HCT116 (cell line): ENCODE data around the gene PCDHA5. TPM values are rescaled to one million over a fixed set of nuclear protein-coding genes. Genes with fewer than 3 reads are reported as not detected.
"Not testable (repeated sequence)": the region's sequence is repeated elsewhere in the genome, so short reads cannot be mapped to it uniquely, and the experiment has no call there.

Experiments used
- ATAC-seq: fragments of 200-7000 bp; cut with Tn5 transposase; 2 replicates; pipeline ENCODE4 v1.9.1; 2020; ENCODE audit warnings: mild to moderate bottlenecking, moderate library complexity
- BruUV-seq: library from RNA; stranded (reverse); fragments of 400-500 nt; replicated peaks from 2 replicates; lab custom pipeline; 2021; lab: Mats Ljungman, UMichigan
- CTCF ChIA-PET: fragments of 300-600 bp; sonication (Branson Sonifier 250); formaldehyde crosslinking; loops from one replicate; lab custom pipeline; 2021; ENCODE audit warnings: antibody characterized with exemption; lab: Charles Lee
- POLR2A ChIA-PET: fragments of 300-600, 350-600 bp; sonication (Branson Sonifier 250); formaldehyde crosslinking; loops from one replicate; lab custom pipeline; 2021; ENCODE audit warnings: antibody characterized with exemption; lab: Charles Lee
- RAD21 ChIA-PET, 2 experiments: fragments of 300-600 bp; sonication (Branson Sonifier 250); formaldehyde crosslinking; loops; one replicate each; lab custom pipeline; 2023; ENCODE audit warnings: low total read pairs in 2 of 2; ENCODE audit not compliant: uncharacterized antibody in 2 of 2, unreplicated experiment in 2 of 2, low non-redundant PET in 1 of 2; lab: Charles Lee
- DNase-seq: peaks from one replicate; pipeline ENCODE4 v3.0.0-alpha.2; 2010; ENCODE audit warnings: low read depth, low spot score
- H2AFZ ChIP-seq: fragments of 200-600 bp; shearing (Covaris generic), sonication (generic); 2 replicates; pipeline ENCODE4 v1.6.1; 2017; ENCODE audit warnings: low read depth, mixed run types, mixed read lengths, antibody characterized with exemption, low read length; ENCODE audit not compliant: poor library complexity, severe bottlenecking
- H3K27ac ChIP-seq: 2 replicates; pipeline ENCODE4 v1.5.1; 2012; ENCODE audit warnings: low read depth, low read length
- H3K27me3 ChIP-seq: fragments of 200-600 bp; sonication (generic); 2 replicates; pipeline ENCODE4 v1.6.1; 2016; ENCODE audit warnings: mixed run types, low read length, mixed read lengths; ENCODE audit not compliant: insufficient read depth
- H3K36me3 ChIP-seq, 2 experiments: fragments of 200-500 bp in 1 of 2; fragments of 200-600 bp in 1 of 2; sonication (Bioruptor generic) in 1 of 2; sonication (generic) in 1 of 2; 2 replicates each; pipeline versions ENCODE4 v1.5.1 to v1.6.1; 2014 to 2016; ENCODE audit warnings: low read length in 2 of 2, inconsistent platforms in 1 of 2, mixed read lengths in 1 of 2, mixed run types in 1 of 2; ENCODE audit not compliant: insufficient read depth in 2 of 2, control insufficient read depth in 1 of 2
- H3K4me1 ChIP-seq, 2 experiments: fragments of 200-600 bp in 1 of 2; sonication (generic) in 1 of 2; 2 replicates each; pipeline versions ENCODE4 v1.5.1 to v1.6.1; 2012 to 2017; ENCODE audit warnings: low read length in 2 of 2, inconsistent platforms in 1 of 2, mild to moderate bottlenecking in 1 of 2, mixed read lengths in 1 of 2, mixed run types in 1 of 2, moderate library complexity in 1 of 2; ENCODE audit not compliant: insufficient read depth in 2 of 2, control insufficient read depth in 1 of 2
- H3K4me2 ChIP-seq: fragments of 200-600 bp; sonication (generic); 2 replicates; pipeline ENCODE4 v1.6.1; 2017; ENCODE audit warnings: mixed run types, low read length, mixed read lengths
- H3K4me3 ChIP-seq, 2 experiments: fragments of 200-600 bp in 1 of 2; sonication (generic) in 1 of 2; replicated peaks in 1 of 2; 2 replicates each; pipeline ENCODE4 v1.5.1; 2011 to 2016; ENCODE audit warnings: low read length in 2 of 2, control low read depth in 1 of 2, low read depth in 1 of 2, mild to moderate bottlenecking in 1 of 2, mixed read lengths in 1 of 2, mixed run types in 1 of 2
- H3K79me2 ChIP-seq: fragments of 200-600 bp; sonication (generic); 2 replicates; pipeline ENCODE4 v1.6.1; 2017; ENCODE audit warnings: mild to moderate bottlenecking, mixed run types, low read length, moderate library complexity, mixed read lengths; ENCODE audit not compliant: insufficient read depth
- H3K9ac ChIP-seq: fragments of 200-600 bp; sonication (generic); 2 replicates; pipeline ENCODE4 v1.6.1; 2016; ENCODE audit warnings: low read length, mixed read lengths
- H3K9me2 ChIP-seq: fragments of 200-600 bp; sonication (generic), shearing (Covaris generic); 2 replicates; pipeline ENCODE4 v1.6.1; 2017; ENCODE audit warnings: mixed run types, mild to moderate bottlenecking, moderate library complexity; ENCODE audit not compliant: insufficient read depth
- H3K9me3 ChIP-seq, 2 experiments: fragments of 200-500 bp in 1 of 2; fragments of 200-600 bp in 1 of 2; sonication (Bioruptor generic) in 1 of 2; sonication (generic) in 1 of 2; 2 replicates each; pipeline ENCODE4 v1.6.1; 2014 to 2017; ENCODE audit warnings: low read length in 2 of 2, mixed read lengths in 2 of 2, inconsistent platforms in 1 of 2, low read depth in 1 of 2, mild to moderate bottlenecking in 1 of 2, mixed run types in 1 of 2, moderate library complexity in 1 of 2; ENCODE audit not compliant: control insufficient read depth in 1 of 2, insufficient read depth in 1 of 2
- H4K20me1 ChIP-seq: fragments of 200-600 bp; sonication (generic), shearing (Covaris generic); 2 replicates; pipeline ENCODE4 v1.6.1; 2017; ENCODE audit warnings: mixed run types, mild to moderate bottlenecking, moderate library complexity; ENCODE audit not compliant: insufficient read depth
- CBX3 ChIP-seq: IDR thresholded peaks from 2 replicates; pipeline ENCODE4 v1.6.1; 2012; ENCODE audit warnings: low read depth
- intact Hi-C: fragments of 100-400 bp; cut with micrococcal nuclease; formaldehyde crosslinking; loops from 2 replicates; pipeline ENCODE4 v1.10.0; 2022
- total RNA-seq: library from RNA; stranded (reverse); gene quantifications from one replicate; pipeline ENCODE4 v1.2.1, GENCODE V29; 2021; ENCODE audit not compliant: unreplicated experiment
- TF ChIP-seq, protein P1 (sequence below), 3 experiments: fragments of 200-600 bp in 1 of 3; sonication (generic) in 1 of 3; IDR thresholded peaks in 2 of 3; conservative IDR thresholded peaks in 1 of 3; 2 replicates each; pipeline ENCODE4 v1.5.1; 2012 to 2017; ENCODE audit warnings: low read depth in 2 of 3, low read length in 2 of 3, antibody characterized with exemption in 1 of 3, borderline replicate concordance in 1 of 3, control low read depth in 1 of 3, mild to moderate bottlenecking in 1 of 3, mixed read lengths in 1 of 3, mixed run types in 1 of 3, moderate library complexity in 1 of 3; ENCODE audit not compliant: insufficient read depth in 1 of 3

PCDHA5 gene
- total RNA-seq, 1 experiment from 2014 or later = not detected

DNA sequence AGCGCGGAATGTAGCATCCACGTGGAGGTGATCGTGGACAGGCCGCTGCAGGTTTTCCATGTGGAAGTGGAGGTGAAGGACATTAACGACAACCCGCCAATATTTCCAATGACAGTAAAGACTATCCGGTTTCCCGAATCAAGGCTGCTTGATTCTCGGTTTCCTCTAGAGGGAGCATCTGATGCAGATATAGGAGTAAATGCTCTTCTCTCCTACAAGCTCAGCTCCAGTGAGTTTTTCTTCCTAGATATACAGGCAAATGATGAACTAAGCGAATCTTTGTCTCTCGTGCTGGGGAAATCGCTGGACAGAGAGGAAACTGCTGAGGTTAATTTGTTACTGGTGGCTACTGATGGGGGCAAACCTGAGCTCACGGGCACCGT, 26.2 kb upstream of the PCDHA5 start:
- Histone ChIP-seq H3K27ac (no peak overlapping the region), H3K9me2 (no peaks in the 10 kb centered on the region), H3K27me3 (no peaks in the 10 kb centered on the region), H2AFZ (no peak overlapping the region), H3K4me1 (no peaks in the 10 kb centered on the region), H3K9me3 (no peaks in the 10 kb centered on the region), H3K4me3 (no peak overlapping the region), H3K4me2 (no peak overlapping the region), H3K9ac (no peak overlapping the region), H3K36me3 (no peaks in the 10 kb centered on the region), H4K20me1 (no peaks in the 10 kb centered on the region), H3K79me2 (no peaks in the 10 kb centered on the region)
- CTCF ChIA-PET = no interaction called here
- TF ChIP-seq, protein P1, sequence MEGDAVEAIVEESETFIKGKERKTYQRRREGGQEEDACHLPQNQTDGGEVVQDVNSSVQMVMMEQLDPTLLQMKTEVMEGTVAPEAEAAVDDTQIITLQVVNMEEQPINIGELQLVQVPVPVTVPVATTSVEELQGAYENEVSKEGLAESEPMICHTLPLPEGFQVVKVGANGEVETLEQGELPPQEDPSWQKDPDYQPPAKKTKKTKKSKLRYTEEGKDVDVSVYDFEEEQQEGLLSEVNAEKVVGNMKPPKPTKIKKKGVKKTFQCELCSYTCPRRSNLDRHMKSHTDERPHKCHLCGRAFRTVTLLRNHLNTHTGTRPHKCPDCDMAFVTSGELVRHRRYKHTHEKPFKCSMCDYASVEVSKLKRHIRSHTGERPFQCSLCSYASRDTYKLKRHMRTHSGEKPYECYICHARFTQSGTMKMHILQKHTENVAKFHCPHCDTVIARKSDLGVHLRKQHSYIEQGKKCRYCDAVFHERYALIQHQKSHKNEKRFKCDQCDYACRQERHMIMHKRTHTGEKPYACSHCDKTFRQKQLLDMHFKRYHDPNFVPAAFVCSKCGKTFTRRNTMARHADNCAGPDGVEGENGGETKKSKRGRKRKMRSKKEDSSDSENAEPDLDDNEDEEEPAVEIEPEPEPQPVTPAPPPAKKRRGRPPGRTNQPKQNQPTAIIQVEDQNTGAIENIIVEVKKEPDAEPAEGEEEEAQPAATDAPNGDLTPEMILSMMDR (IDR thresholded peaks at IDR 0.05 in 2 of 3, conservative IDR thresholded peaks at IDR 0.05 in 1 of 3; ENCODE audit: borderline replicate concordance in 1 of 3, insufficient read depth in 1 of 3, low read depth in 2 of 3, low read length in 2 of 3) = peak in 2 of 3 experiments; percentile 19 to 28; a peak in 2 of 6 replicates
- no peak for TF ChIP-seq CBX3
- ATAC-seq (no peak), DNase-seq (no peak)
- RAD21 ChIA-PET = no interaction called here
- POLR2A ChIA-PET = no interaction called here
- no TSS peak for BruUV-seq
- intact Hi-C loops = no loop called here

GRCh38 chr5:140796072-140796717, 25.2 kb upstream of the PCDHA5 start:
- H4K20me1 ChIP-seq, DNase-seq, H2AFZ ChIP-seq, H3K4me3 ChIP-seq, POLR2A ChIA-PET, H3K4me1 ChIP-seq, H3K9me2 ChIP-seq, H3K27ac ChIP-seq, H3K9me3 ChIP-seq, intact Hi-C loops, CTCF ChIA-PET, RAD21 ChIA-PET, BruUV-seq, ATAC-seq, H3K9ac ChIP-seq, H3K36me3 ChIP-seq, H3K27me3 ChIP-seq, H3K4me2 ChIP-seq, H3K79me2 ChIP-seq: not testable (repeated sequence)
